ENCODE data around the gene SEMA4D. TPM values are rescaled to one million over a fixed set of nuclear protein-coding genes. Genes with fewer than 3 reads are reported as not detected.

Gene SEMA4D
- total and polyA plus RNA-seq, 10 donors = 23.0 to 193 (median 157) TPM

- H3K4me1 ChIP-seq = peaks cover 9 to 46% (median 32%) of the 10 kb centered on the region in 6 donors
- no peaks in the 10 kb centered on the region for H3K36me3 ChIP-seq
- intact Hi-C loops (cut with DNase I; ENCODE audit: low total_unique reads) = no loop called here
- H3K27me3 ChIP-seq (replicated peaks in 1 of 7) = no peaks in the 10 kb centered on the region
- no peaks in the 10 kb centered on the region for H3K9me3 ChIP-seq
- H3K4me3 ChIP-seq = no peak overlapping the region
- no peak overlapping the region for H3K27ac ChIP-seq
- WGBS, 5 donors = 92 to 98% (median 96%) methylated on average over 4 to 7 of the region's 7 CpGs
- TF ChIP-seq POLR2A (IDR thresholded peaks at IDR 0.05) (no peak), CTCF (IDR thresholded peaks at IDR 0.05 in 8 of 11, conservative IDR thresholded peaks at IDR 0.05 in 3 of 11) (no peak), POLR2AphosphoS5 (IDR thresholded peaks at IDR 0.05) (no peak)
- no peak for DNase-seq
Observed at GRCh38 chr9:89512382-89512781, 14.5 kb upstream of the SEMA4D start.

- TF ChIP-seq CTCF (IDR thresholded peaks at IDR 0.05 in 8 of 11, conservative IDR thresholded peaks at IDR 0.05 in 3 of 11) (no peak), POLR2AphosphoS5 (IDR thresholded peaks at IDR 0.05) (no peak), POLR2A (IDR thresholded peaks at IDR 0.05) (no peak)
- intact Hi-C loops (cut with DNase I; ENCODE audit: low total_unique reads) = no loop called here
- WGBS, 5 donors = 41 to 61% (median 48%) methylated on average over 7 of the region's 7 CpGs
- H3K9me3 ChIP-seq = no peaks in the 10 kb centered on the region
- peaks cover 15 to 65% (median 40%) of the 10 kb centered on the region in 6 donors for H3K4me1 ChIP-seq
- H3K36me3 ChIP-seq = no peaks in the 10 kb centered on the region
- H3K27me3 ChIP-seq (replicated peaks in 1 of 7) = no peaks in the 10 kb centered on the region
- H3K4me3 ChIP-seq = peak overlapping the region in 1 of 8 donors; percentile 24
- peak overlapping the region in 7 of 8 donors; percentile 29 to 82 (median 68) for H3K27ac ChIP-seq
- DNase-seq = no peak
Observed at GRCh38 chr9:89508951-89509615, 11.2 kb upstream of the SEMA4D start.

GRCh38 chr9:89505911-89506310 is 8.0 kb upstream of the SEMA4D start:
- Histone ChIP-seq H3K4me1 (peaks cover 22 to 86% (median 52%) of the 10 kb centered on the region in 6 donors), H3K4me3 (no peak overlapping the region), H3K36me3 (no peaks in the 10 kb centered on the region), H3K27me3 (replicated peaks in 1 of 7) (no peaks in the 10 kb centered on the region), H3K9me3 (no peaks in the 10 kb centered on the region), H3K27ac (peak overlapping the region in 4 of 8 donors; percentile 68 to 82 (median 74))
- 64 to 84% (median 73%) methylated on average over 6 of the region's 6 CpGs for WGBS, 5 donors
- intact Hi-C loops (cut with DNase I; ENCODE audit: low total_unique reads) = no loop called here
- no peak for TF ChIP-seq CTCF (IDR thresholded peaks at IDR 0.05 in 8 of 11, conservative IDR thresholded peaks at IDR 0.05 in 3 of 11)
- TF ChIP-seq POLR2A (IDR thresholded peaks at IDR 0.05) = no peak
- TF ChIP-seq POLR2AphosphoS5 (IDR thresholded peaks at IDR 0.05) = no peak
- no peak for DNase-seq

GRCh38 chr9:89505048-89505447 is 7.1 kb upstream of the SEMA4D start:
- peaks cover 22 to 86% (median 52%) of the 10 kb centered on the region in 6 donors for H3K4me1 ChIP-seq
- H3K27me3 ChIP-seq (replicated peaks in 1 of 7) = no peaks in the 10 kb centered on the region
- no peak overlapping the region for H3K4me3 ChIP-seq
- no peaks in the 10 kb centered on the region for H3K9me3 ChIP-seq
- no peak for DNase-seq
- H3K27ac ChIP-seq = peak overlapping the region in 2 of 8 donors; percentile 11 to 78
- H3K36me3 ChIP-seq = no peaks in the 10 kb centered on the region
- intact Hi-C loops (cut with DNase I; ENCODE audit: low total_unique reads) = no loop called here
- TF ChIP-seq CTCF (IDR thresholded peaks at IDR 0.05 in 8 of 11, conservative IDR thresholded peaks at IDR 0.05 in 3 of 11) (no peak), POLR2A (IDR thresholded peaks at IDR 0.05) (no peak), POLR2AphosphoS5 (IDR thresholded peaks at IDR 0.05) (no peak)

Measured in spleen (tissue), 11 donors.